Renal pelvis (tissue), 4 donors: Measurements from ENCODE around the gene ARL15. TPM values are rescaled to one million over a fixed set of nuclear protein-coding genes. Genes with fewer than 3 reads are reported as not detected.
"Not testable (repeated sequence)": the region's sequence is repeated elsewhere in the genome, so short reads cannot be mapped to it uniquely, and the experiment has no call there.

Experiments
- DNase-seq: peaks from one replicate; pipeline ENCODE4 v3.0.0-alpha.2; 2013
- polyA plus RNA-seq, 3 donors: library from polyadenylated mRNA; unstranded; fragments of 120-200 nt; gene quantifications; one replicate each; pipeline ENCODE4 v1.2.1, GENCODE V29; 2013; ENCODE audit not compliant: insufficient read length in 3 of 3

Gene ARL15
- polyA plus RNA-seq, 3 donors, result 27.0 to 29.0 (median 28.0) TPM

- no peak for DNase-seq
Measured at GRCh38 chr5:54045077-54045792, 265.1 kb downstream of the ARL15 start.

- not testable (repeated sequence) for DNase-seq
Measured at GRCh38 chr5:54044276-54044675, 266.1 kb downstream of the ARL15 start.

GRCh38 chr5:54040804-54041203 lies 269.6 kb downstream of the ARL15 start:
- DNase-seq, result no peak

GRCh38 chr5:54040018-54040417 lies 270.4 kb downstream of the ARL15 start:
- DNase-seq, result no peak

- DNase-seq, result no peak
Measured at GRCh38 chr5:54037205-54037604, 273.2 kb downstream of the ARL15 start.

GRCh38 chr5:54030981-54031380 lies 279.4 kb downstream of the ARL15 start:
- no peak for DNase-seq

- DNase-seq, result no peak
Measured at GRCh38 chr5:54024466-54024865, 285.9 kb downstream of the ARL15 start.

- DNase-seq, result no peak
Measured at GRCh38 chr5:54022223-54022622, 288.1 kb downstream of the ARL15 start.

GRCh38 chr5:54021431-54022164 lies 288.8 kb downstream of the ARL15 start:
- DNase-seq, result no peak

GRCh38 chr5:54018438-54018837 lies 291.9 kb downstream of the ARL15 start:
- no peak for DNase-seq

GRCh38 chr5:54017580-54017979 lies 292.8 kb downstream of the ARL15 start:
- no peak for DNase-seq

GRCh38 chr5:54013556-54014194 lies 296.7 kb downstream of the ARL15 start:
- no peak for DNase-seq

GRCh38 chr5:54009828-54010227 lies 300.5 kb downstream of the ARL15 start:
- DNase-seq, result no peak

GRCh38 chr5:54009357-54009756 lies 301.0 kb downstream of the ARL15 start:
- no peak for DNase-seq

GRCh38 chr5:54007827-54008777 lies 302.3 kb downstream of the ARL15 start:
- peak; percentile 22 for DNase-seq

GRCh38 chr5:54004697-54005096 lies 305.7 kb downstream of the ARL15 start:
- DNase-seq, result no peak

GRCh38 chr5:54002779-54003178 lies 307.6 kb downstream of the ARL15 start:
- DNase-seq, result no peak

- DNase-seq, result no peak
Measured at GRCh38 chr5:54001976-54002775, 308.2 kb downstream of the ARL15 start.

- no peak for DNase-seq
Measured at GRCh38 chr5:54000011-54000410, 310.4 kb downstream of the ARL15 start.

GRCh38 chr5:53997736-53998627 lies 312.4 kb downstream of the ARL15 start:
- DNase-seq, result no peak
